DMS153 treated with DMSO at 0.1 percent for 48 hours (cell line): ENCODE measurements around the gene PDYN.

Experiments
- DNase-seq: peaks from one replicate; lab custom pipeline; 2025; ENCODE audit not compliant: unreplicated experiment; lab: John Stamatoyannopoulos, UW

Gene PDYN

DNA sequence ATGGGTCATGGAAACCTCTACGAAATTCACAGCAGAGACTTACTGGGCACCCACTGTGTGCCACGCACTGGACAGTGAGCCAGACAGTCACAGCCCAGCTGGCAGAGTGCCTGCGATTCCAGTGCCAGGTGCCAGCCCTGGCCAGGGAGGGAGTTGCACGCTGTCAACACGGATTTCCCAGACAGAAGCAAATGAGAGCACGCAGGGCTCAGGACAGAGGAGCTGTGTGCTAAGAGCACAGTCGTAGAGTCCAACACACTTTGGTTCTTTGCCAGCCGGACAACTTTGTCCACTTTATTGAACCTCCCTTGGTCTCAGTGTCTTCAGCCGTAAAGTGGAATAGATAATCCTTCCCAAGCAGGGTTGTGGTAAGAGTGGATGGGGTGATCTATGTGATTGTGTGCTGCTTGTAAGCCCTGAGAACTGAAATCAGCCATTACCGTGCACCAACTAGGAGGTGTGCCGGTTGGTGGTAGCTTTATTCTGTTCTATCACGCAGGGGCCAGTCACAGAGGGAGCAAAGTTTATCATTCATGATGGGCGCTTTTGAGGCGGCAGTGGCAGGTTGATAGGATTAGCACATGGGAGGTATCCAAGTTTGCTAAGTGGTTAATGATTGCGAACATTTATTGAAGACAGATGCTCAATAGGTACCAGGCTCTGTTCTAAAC lies 58.0 kb downstream of the PDYN start:
- peak; percentile 15 for DNase-seq

DNA sequence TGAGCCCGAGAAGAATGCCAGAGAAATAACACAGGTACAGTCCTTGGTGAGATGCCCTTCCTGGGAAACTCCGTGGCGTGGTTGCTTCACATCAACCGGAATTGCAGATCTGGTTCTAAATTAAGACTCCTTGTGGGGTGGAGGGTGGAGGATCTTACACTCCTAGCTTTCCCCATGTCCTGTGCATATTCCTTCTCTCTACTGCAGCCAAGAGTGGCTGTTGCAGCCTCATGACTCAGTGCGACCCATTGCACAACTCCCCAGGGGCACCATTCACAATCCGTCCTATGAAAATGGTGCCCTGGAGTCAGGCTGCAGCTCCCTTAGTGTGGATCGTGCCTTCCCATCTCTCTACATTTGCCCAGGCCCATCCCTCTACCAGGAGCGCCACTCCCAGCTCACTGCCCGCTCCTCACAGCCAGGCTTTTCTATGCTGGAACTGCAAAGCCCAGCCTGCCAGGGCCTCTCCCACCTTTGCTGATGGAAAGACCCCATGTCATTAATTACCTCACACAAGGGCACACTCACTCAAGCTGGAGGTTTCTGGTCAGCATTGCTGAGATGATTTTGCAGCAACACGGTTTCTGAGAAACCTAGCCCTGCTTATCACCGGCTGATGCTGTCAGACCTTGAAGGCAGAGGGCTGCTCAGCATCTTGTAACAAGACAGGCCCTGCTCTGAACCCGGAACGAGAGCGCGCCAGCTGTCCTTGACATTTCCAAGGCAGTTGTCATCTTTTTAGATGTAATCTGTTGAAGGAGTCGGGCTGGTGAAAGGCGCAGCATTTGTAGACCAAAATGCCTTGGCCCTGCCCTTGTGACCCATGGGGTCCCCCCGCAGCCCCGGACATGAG lies 58.9 kb downstream of the PDYN start:
- DNase-seq = no peak

DNA sequence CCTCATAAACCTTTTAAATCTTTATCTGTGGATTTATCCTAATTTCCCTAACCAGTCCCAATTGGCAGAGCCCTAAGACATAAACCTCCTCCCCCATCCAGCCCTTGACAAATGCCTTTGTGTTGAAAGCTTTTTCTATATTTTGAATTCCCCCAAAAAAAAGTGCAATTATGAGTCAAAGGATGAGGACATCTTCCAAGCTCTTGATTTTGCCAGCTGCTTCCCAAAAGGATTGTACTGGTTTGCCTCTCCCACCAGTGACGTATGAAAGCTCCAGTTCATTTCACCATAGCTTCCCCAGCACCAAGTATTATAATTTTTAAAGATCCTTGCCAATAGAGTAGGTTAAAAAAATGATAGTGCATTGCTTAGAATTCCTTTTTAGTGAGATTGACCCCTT lies 59.7 kb downstream of the PDYN start:
- DNase-seq = no peak

DNA sequence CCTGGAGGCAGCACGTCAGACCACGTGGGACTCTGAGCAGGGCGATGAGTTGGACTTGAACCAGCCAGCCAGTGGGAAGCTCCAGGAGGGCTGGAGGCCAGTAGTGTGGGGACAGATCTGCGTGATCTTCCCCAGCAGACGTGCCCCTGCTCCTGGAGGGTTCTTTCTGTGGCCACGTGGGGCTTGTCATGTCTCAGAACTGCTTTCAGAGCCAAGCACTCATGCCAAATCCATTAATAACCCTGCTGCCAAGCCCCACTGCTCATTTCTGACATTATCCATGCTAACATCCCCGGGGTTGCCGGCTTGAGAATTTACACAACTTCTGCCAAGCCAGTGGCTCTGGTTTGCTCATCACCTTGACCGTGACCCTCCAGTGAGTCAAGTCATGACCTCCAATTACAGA lies 60.4 kb downstream of the PDYN start:
- DNase-seq = no peak

DNA sequence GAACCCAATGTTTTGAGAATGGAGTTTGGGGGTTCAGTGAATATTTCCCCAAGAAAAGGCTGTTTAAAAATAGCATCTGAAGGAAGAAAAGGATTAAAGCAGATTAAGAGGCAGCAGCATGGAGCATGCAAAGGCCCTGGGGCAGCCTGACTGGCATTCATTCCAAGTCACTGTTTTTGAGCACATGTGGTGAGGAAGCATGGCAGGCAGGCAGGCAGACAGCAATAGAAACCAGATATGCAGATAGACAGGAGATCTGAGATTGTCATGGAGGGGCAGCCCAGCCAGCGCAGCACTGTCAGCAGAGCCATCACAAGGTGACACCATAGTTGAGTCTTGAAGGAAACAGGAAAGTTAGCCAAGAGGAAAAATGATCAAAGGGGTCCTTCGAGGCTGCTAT lies 60.9 kb downstream of the PDYN start:
- no peak for DNase-seq

DNA sequence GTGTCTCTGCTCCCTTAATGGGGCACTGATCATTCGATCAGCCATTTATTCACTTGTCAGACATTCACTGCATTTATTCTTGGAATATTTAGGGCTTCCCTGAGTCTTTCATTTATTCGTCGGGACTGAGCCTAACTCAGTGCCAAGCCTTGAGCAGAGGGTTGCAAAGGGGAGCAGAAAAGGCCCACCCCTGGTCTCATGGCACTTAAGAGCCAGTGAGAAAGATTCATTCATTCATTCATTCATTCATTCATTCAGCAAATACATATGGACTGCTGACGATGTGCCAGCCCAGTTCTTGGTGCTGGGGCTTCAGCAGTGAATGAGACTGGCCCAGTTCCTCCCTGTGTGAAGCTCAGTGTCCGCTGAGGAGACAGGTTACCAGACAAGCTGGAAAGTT lies 62.0 kb downstream of the PDYN start:
- no peak for DNase-seq

DNA sequence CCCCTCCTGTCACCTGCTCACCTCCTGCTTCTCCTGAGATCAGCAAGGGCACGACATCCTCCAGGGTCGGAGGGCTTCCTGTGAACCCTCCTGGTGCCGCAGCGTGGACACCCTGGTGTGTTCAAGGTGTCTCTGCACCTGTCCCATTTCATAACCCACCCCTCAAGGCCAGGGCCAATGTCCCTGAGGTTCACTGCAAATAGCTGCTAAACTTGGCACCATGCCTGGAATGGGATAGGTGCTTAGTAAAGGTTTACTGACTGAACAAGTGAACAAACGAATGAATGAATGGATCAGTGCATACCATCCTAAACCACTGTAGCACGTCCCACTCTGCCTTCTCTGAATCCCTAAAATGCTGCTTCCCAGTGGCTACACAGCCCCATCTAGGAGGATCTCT lies 63.7 kb downstream of the PDYN start:
- no peak for DNase-seq

DNA sequence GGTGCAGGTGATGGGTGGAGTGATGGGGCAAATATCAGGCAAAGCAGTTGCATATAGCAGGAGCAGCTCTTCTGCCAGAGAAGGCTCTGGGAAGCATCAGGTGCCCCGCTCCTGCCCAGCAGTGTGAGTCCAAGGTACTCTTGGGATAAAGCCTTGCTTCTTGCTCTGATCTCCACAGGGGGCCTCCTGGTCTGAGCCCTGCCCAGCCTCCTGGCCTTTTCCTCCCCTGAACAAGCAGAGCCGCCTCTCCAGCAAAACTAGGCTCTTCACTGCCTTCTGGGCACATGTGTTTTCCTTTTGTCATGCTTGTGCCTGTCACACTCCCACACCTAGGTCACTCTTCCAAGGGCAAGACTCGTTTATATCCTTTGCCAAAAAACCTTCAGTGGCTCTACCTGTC lies 64.4 kb downstream of the PDYN start:
- DNase-seq = no peak

DNA sequence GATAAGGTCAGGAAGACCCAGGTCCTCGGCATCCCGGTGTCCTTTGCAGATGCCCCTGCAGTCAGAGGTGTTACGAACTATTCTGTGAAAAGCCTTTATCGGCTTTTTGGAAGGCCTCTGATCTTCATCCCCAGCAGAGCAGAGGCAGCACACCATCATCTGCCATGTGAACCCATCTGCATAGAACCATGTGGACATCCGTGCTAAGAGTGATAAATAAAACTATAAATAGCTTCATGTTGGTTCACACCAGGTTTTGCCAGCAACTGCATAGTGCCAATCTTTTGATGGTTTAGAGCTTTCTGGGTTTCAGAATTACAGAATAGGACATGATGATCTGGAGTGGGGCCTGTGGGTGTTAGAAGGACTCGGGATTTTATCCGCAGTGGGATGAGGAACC lies 65.1 kb downstream of the PDYN start:
- DNase-seq = no peak
